Thyroid gland (tissue), 4 donors: Measurements from ENCODE around the gene C20orf144.

Experiments
- POLR2A ChIP-seq, 2 donors: fragments of 450-650 bp; IDR thresholded peaks; one replicate each; pipeline ENCODE4 v1.6.1; 2017; ENCODE audit warnings: antibody characterized with exemption in 2 of 2, mild to moderate bottlenecking in 2 of 2, moderate library complexity in 1 of 2
- TF ChIP-seq, protein P1 (sequence below), 6 experiments: fragments of 200-600 bp in 3 of 6; fragments of 450-650 bp in 3 of 6; sonication (generic) in 3 of 6; IDR thresholded peaks; one replicate each; pipeline ENCODE4 v1.5.1; 2016 to 2019; ENCODE audit warnings: antibody characterized with exemption in 6 of 6, mild to moderate bottlenecking in 2 of 6, inconsistent platforms in 1 of 6, moderate library complexity in 1 of 6

GRCh38 chr20:33693289-33693688 is 31.2 kb downstream of the C20orf144 start:
- TF ChIP-seq, protein P1, sequence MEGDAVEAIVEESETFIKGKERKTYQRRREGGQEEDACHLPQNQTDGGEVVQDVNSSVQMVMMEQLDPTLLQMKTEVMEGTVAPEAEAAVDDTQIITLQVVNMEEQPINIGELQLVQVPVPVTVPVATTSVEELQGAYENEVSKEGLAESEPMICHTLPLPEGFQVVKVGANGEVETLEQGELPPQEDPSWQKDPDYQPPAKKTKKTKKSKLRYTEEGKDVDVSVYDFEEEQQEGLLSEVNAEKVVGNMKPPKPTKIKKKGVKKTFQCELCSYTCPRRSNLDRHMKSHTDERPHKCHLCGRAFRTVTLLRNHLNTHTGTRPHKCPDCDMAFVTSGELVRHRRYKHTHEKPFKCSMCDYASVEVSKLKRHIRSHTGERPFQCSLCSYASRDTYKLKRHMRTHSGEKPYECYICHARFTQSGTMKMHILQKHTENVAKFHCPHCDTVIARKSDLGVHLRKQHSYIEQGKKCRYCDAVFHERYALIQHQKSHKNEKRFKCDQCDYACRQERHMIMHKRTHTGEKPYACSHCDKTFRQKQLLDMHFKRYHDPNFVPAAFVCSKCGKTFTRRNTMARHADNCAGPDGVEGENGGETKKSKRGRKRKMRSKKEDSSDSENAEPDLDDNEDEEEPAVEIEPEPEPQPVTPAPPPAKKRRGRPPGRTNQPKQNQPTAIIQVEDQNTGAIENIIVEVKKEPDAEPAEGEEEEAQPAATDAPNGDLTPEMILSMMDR (IDR thresholded peaks at IDR 0.05): no peak
- no peak for TF ChIP-seq POLR2A (IDR thresholded peaks at IDR 0.05)
